GM19238 (cell line): Measurements from ENCODE around the gene GOLGA8B.
"Not testable (repeated sequence)": the region's sequence is repeated elsewhere in the genome, so short reads cannot be mapped to it uniquely, and the experiment has no call there.

Experiments used
- DNase-seq: peaks from one replicate; pipeline ENCODE4 v3.0.0; 2011; ENCODE audit warnings: low spot score; ENCODE audit not compliant: insufficient read length

The GOLGA8B gene

GRCh38 chr15:34564711-34565110 lies 18.7 kb downstream of the GOLGA8B start:
- not testable (repeated sequence) for DNase-seq

- DNase-seq: not testable (repeated sequence)
Measured at GRCh38 chr15:34560814-34561213, 22.6 kb downstream of the GOLGA8B start.

- not testable (repeated sequence) for DNase-seq
Measured at GRCh38 chr15:34559764-34560163, 23.7 kb downstream of the GOLGA8B start.

GRCh38 chr15:34555162-34555561 lies 28.3 kb downstream of the GOLGA8B start:
- DNase-seq: not testable (repeated sequence)

GRCh38 chr15:34554716-34555115 lies 28.7 kb downstream of the GOLGA8B start:
- not testable (repeated sequence) for DNase-seq

GRCh38 chr15:34554126-34554525 lies 29.3 kb downstream of the GOLGA8B start:
- DNase-seq: not testable (repeated sequence)

- DNase-seq: not testable (repeated sequence)
Measured at GRCh38 chr15:34550129-34550528, 33.3 kb downstream of the GOLGA8B start.

- not testable (repeated sequence) for DNase-seq
Measured at GRCh38 chr15:34549381-34549809, 34.1 kb downstream of the GOLGA8B start.

GRCh38 chr15:34543860-34544649 lies 39.4 kb downstream of the GOLGA8B start:
- not testable (repeated sequence) for DNase-seq

- DNase-seq: not testable (repeated sequence)
Measured at GRCh38 chr15:34535857-34536256, 47.6 kb downstream of the GOLGA8B start.
